Right lung (tissue), 5 donors: Measurements from ENCODE around the gene DAB2IP. TPM values are rescaled to one million over a fixed set of nuclear protein-coding genes. Genes with fewer than 3 reads are reported as not detected.

Experiments used
- DNase-seq, 2 donors: peaks; one replicate each; pipeline ENCODE4 v3.0.0-alpha.2; 2013
- polyA plus RNA-seq, 5 donors: library from polyadenylated mRNA; unstranded; fragments of 120-200 nt; gene quantifications; one replicate each; pipeline versions ENCODE4 v1.2.1 to v1.2.3, GENCODE V29; 2013; ENCODE audit warnings: inconsistent platforms in 1 of 5, low replicate concordance in 1 of 5; ENCODE audit not compliant: insufficient read length in 5 of 5, insufficient read depth in 1 of 5

The DAB2IP gene
- polyA plus RNA-seq, 5 donors = 22.9 to 34.5 (median 28.3) TPM

- no peak for DNase-seq
Measured at GRCh38 chr9:121776001-121776738, 124.7 kb downstream of the DAB2IP start.

GRCh38 chr9:121776739-121777637 is 125.6 kb downstream of the DAB2IP start:
- no peak for DNase-seq

GRCh38 chr9:121778252-121779225 is 127.1 kb downstream of the DAB2IP start:
- DNase-seq = no peak

- DNase-seq = no peak
Measured at GRCh38 chr9:121779381-121780117, 128.1 kb downstream of the DAB2IP start.

GRCh38 chr9:121780177-121781040 is 129.0 kb downstream of the DAB2IP start:
- DNase-seq = no peak

GRCh38 chr9:121781145-121781548 is 129.7 kb downstream of the DAB2IP start:
- DNase-seq = no peak

- no peak for DNase-seq
Measured at GRCh38 chr9:121781701-121782464, 130.4 kb downstream of the DAB2IP start.

- no peak for DNase-seq
Measured at GRCh38 chr9:121782514-121783110, 131.2 kb downstream of the DAB2IP start.

- DNase-seq = no peak
Measured at GRCh38 chr9:121783111-121783510, 131.7 kb downstream of the DAB2IP start.

- DNase-seq = no peak
Measured at GRCh38 chr9:121783521-121784507, 132.4 kb downstream of the DAB2IP start.

GRCh38 chr9:121784731-121785411 is 133.4 kb downstream of the DAB2IP start:
- DNase-seq = peak; percentile 41 to 43

GRCh38 chr9:121785673-121786542 is 134.5 kb downstream of the DAB2IP start:
- no peak for DNase-seq

- no peak for DNase-seq
Measured at GRCh38 chr9:121786543-121786948, 135.1 kb downstream of the DAB2IP start.

GRCh38 chr9:121786998-121787422 is 135.6 kb downstream of the DAB2IP start:
- DNase-seq = no peak

- DNase-seq = no peak
Measured at GRCh38 chr9:121788686-121789366, 137.4 kb downstream of the DAB2IP start.
